ENCODE data around the gene ANAPC7. TPM values are rescaled to one million over a fixed set of nuclear protein-coding genes. Genes with fewer than 3 reads are reported as not detected.
"Not testable (repeated sequence)": the region's sequence is repeated elsewhere in the genome, so short reads cannot be mapped to it uniquely, and the experiment has no call there.

Gene ANAPC7
- total RNA-seq, 2 donors from 2014 or later = 41.7 to 78.3 TPM

- not testable (repeated sequence) for H3K4me3 Mint-ChIP-seq; ATAC-seq (replicated peaks); H3K36me3 Mint-ChIP-seq (ENCODE audit: low read depth); H3K27me3 Mint-ChIP-seq; H3K9me3 Mint-ChIP-seq; H3K27ac Mint-ChIP-seq; H3K4me1 Mint-ChIP-seq
These were observed 6.6 kb upstream of the ANAPC7 start for GRCh38 chr12:110410086-110410485.

GRCh38 chr12:110405126-110405662, 1.7 kb upstream of the ANAPC7 start:
- not testable (repeated sequence) for H3K27me3 Mint-ChIP-seq; H3K9me3 Mint-ChIP-seq; H3K4me3 Mint-ChIP-seq; H3K27ac Mint-ChIP-seq; ATAC-seq (replicated peaks); H3K4me1 Mint-ChIP-seq
- H3K36me3 Mint-ChIP-seq (ENCODE audit: low read depth) = peaks cover 28% of the 10 kb centered on the region

GRCh38 chr12:110403976-110404682, 621 bp upstream of the ANAPC7 start:
- Mint-ChIP-seq H3K4me3 (peak overlapping the region; percentile 99), H3K9me3 (no peaks in the 10 kb centered on the region), H3K36me3 (ENCODE audit: low read depth) (peaks cover 37% of the 10 kb centered on the region), H3K4me1 (peaks cover 9% of the 10 kb centered on the region), H3K27ac (no peak overlapping the region), H3K27me3 (no peaks in the 10 kb centered on the region)
- peak; percentile 70 for ATAC-seq (replicated peaks)

GRCh38 chr12:110382683-110383082, 20.8 kb downstream of the ANAPC7 start:
- ATAC-seq (replicated peaks) = peak; percentile 68
- peak overlapping the region; percentile 66 for H3K27ac Mint-ChIP-seq
- peaks cover 95% of the 10 kb centered on the region for H3K36me3 Mint-ChIP-seq (ENCODE audit: low read depth)
- H3K4me1 Mint-ChIP-seq = peaks cover 16% of the 10 kb centered on the region
- no peaks in the 10 kb centered on the region for H3K9me3 Mint-ChIP-seq
- H3K4me3 Mint-ChIP-seq = no peak overlapping the region
- H3K27me3 Mint-ChIP-seq = no peaks in the 10 kb centered on the region

- no peak overlapping the region for H3K4me3 Mint-ChIP-seq
- H3K4me1 Mint-ChIP-seq = peaks cover 7% of the 10 kb centered on the region
- no peak for ATAC-seq (replicated peaks)
- no peaks in the 10 kb centered on the region for H3K9me3 Mint-ChIP-seq
- no peak overlapping the region for H3K27ac Mint-ChIP-seq
- H3K27me3 Mint-ChIP-seq = no peaks in the 10 kb centered on the region
- H3K36me3 Mint-ChIP-seq (ENCODE audit: low read depth) = peaks cover 95% of the 10 kb centered on the region
These were observed 23.9 kb downstream of the ANAPC7 start for GRCh38 chr12:110379631-110380030.

DNA sequence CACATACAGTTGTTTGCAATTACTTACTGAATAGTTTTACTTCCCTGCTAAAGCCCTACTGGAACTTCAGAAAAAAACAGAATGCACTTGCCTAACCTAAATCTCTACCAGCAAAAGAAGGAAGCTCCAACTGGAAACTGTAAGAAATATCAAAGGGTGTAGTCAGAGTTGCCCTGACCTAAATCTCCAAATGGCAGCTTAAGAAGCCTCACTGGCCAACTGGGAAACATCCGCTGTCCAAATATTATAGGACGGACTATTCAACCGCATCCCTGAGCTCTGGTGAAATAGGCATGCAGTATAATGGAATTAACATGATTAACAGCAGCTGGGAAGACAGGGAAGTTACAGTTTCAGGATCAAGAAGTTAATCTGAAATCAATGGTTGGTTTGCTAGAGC, 24.3 kb downstream of the ANAPC7 start:
- Mint-ChIP-seq H3K9me3 (no peaks in the 10 kb centered on the region), H3K4me1 (peaks cover 5% of the 10 kb centered on the region), H3K36me3 (ENCODE audit: low read depth) (peaks cover 95% of the 10 kb centered on the region), H3K27ac (no peak overlapping the region), H3K4me3 (no peak overlapping the region), H3K27me3 (no peaks in the 10 kb centered on the region)
- ATAC-seq (replicated peaks) = no peak

DNA sequence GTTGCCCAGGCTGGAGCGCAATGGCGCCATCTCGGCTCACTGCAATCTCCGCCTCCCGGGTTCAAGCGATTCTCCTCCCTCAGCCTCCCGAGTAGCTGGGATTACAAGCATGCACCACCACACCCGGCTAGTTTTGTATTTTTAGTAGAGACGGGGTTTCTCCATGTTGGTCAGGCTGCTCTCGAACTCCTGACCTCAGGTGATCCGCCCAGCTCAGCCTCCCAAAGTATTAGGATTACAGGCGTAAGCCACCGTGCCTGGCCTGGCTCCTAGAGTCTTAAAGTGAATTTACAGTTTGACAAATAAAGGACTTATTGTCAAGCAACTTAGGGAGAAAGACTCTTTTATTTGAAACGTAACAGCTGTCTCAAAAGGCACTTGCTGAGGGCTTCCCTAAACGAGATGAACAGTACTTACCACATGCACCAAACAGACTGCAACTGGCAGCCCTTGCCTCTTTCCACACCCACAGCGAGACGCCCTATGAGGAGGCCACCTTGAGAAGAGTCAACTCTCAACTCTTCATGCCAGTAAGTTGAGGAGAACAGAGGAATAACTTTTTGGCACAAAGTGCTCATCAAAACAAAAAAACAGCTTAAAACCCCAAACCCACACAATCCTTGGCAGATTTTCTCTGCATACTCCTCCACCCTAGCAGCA, 25.2 kb downstream of the ANAPC7 start:
- H3K9me3 Mint-ChIP-seq; H3K4me3 Mint-ChIP-seq; H3K27me3 Mint-ChIP-seq; H3K27ac Mint-ChIP-seq; H3K4me1 Mint-ChIP-seq; ATAC-seq (replicated peaks): not testable (repeated sequence)
- peaks cover 100% of the 10 kb centered on the region for H3K36me3 Mint-ChIP-seq (ENCODE audit: low read depth)

GRCh38 chr12:110373962-110374611, 29.4 kb downstream of the ANAPC7 start:
- Mint-ChIP-seq H3K4me1 (no peaks in the 10 kb centered on the region), H3K27me3 (no peaks in the 10 kb centered on the region), H3K4me3 (no peak overlapping the region), H3K27ac (no peak overlapping the region), H3K36me3 (ENCODE audit: low read depth) (peaks cover 74% of the 10 kb centered on the region), H3K9me3 (no peaks in the 10 kb centered on the region)
- no peak for ATAC-seq (replicated peaks)

- Mint-ChIP-seq H3K4me3 (no peak overlapping the region), H3K27ac (no peak overlapping the region), H3K9me3 (no peaks in the 10 kb centered on the region), H3K36me3 (ENCODE audit: low read depth) (peaks cover 67% of the 10 kb centered on the region), H3K27me3 (no peaks in the 10 kb centered on the region), H3K4me1 (no peaks in the 10 kb centered on the region)
- ATAC-seq (replicated peaks) = no peak
These were observed 30.1 kb downstream of the ANAPC7 start for GRCh38 chr12:110373425-110373824.

DNA sequence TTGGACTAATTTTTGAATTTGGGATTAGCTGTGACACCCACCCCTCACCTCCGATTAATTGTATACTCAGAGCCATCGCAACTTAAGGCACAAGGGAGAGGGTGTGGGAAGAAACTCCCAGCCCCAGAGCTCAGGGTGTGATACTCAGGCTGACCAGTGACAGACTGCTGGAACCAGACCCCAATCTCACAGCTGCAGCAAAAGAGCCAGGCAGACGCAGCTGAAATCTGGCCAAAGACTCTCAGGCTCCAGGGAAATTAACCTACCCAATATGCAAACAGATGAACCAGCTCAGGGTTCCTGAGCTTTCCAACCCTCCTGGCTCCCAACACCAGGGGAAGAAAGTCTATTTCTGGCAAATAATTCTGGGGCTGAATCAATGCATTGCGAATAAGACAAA, 30.5 kb downstream of the ANAPC7 start:
- no peak overlapping the region for H3K4me3 Mint-ChIP-seq
- H3K27me3 Mint-ChIP-seq = no peaks in the 10 kb centered on the region
- H3K9me3 Mint-ChIP-seq = no peaks in the 10 kb centered on the region
- no peaks in the 10 kb centered on the region for H3K4me1 Mint-ChIP-seq
- ATAC-seq (replicated peaks) = no peak
- H3K27ac Mint-ChIP-seq = no peak overlapping the region
- peaks cover 63% of the 10 kb centered on the region for H3K36me3 Mint-ChIP-seq (ENCODE audit: low read depth)

DNA sequence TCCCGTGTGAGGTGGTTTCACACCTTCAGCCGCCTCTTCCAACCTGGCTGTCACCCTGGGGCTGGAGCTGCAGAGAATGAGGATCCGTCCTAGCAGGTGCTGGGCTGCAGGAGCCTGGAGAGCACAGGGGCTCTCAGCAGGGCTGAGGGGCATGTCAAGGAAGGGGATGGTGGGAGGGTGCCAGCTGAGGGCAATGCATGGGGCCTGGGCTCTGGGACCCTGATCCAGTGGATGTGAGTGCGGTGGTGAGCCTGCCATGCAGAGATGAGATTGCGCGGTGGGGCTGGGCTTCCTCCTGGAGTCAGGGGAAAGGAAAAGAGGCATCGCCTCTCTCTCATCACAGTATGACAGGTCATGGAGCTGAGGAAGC, 31.5 kb downstream of the ANAPC7 start:
- no peak for ATAC-seq (replicated peaks)
- H3K27ac Mint-ChIP-seq = no peak overlapping the region

GRCh38 chr12:110371408-110372055, 32.0 kb downstream of the ANAPC7 start:
- H3K36me3 Mint-ChIP-seq (ENCODE audit: low read depth) = peaks cover 48% of the 10 kb centered on the region
- H3K4me1 Mint-ChIP-seq = no peaks in the 10 kb centered on the region
- H3K9me3 Mint-ChIP-seq = no peaks in the 10 kb centered on the region
- no peak for ATAC-seq (replicated peaks)
- no peak overlapping the region for H3K27ac Mint-ChIP-seq
- H3K4me3 Mint-ChIP-seq = no peak overlapping the region
- no peaks in the 10 kb centered on the region for H3K27me3 Mint-ChIP-seq

More for the DNA sequence above, 31.5 kb downstream of the ANAPC7 start:
- H3K9me3 Mint-ChIP-seq = no peaks in the 10 kb centered on the region
- H3K36me3 Mint-ChIP-seq (ENCODE audit: low read depth) = peaks cover 53% of the 10 kb centered on the region
- no peaks in the 10 kb centered on the region for H3K27me3 Mint-ChIP-seq
- no peaks in the 10 kb centered on the region for H3K4me1 Mint-ChIP-seq
- no peak overlapping the region for H3K4me3 Mint-ChIP-seq

GRCh38 chr12:110370732-110371231, 32.7 kb downstream of the ANAPC7 start:
- ATAC-seq (replicated peaks) = no peak
- Mint-ChIP-seq H3K27me3 (no peaks in the 10 kb centered on the region), H3K27ac (no peak overlapping the region), H3K4me3 (no peak overlapping the region), H3K36me3 (ENCODE audit: low read depth) (peaks cover 41% of the 10 kb centered on the region), H3K4me1 (no peaks in the 10 kb centered on the region), H3K9me3 (no peaks in the 10 kb centered on the region)

DNA sequence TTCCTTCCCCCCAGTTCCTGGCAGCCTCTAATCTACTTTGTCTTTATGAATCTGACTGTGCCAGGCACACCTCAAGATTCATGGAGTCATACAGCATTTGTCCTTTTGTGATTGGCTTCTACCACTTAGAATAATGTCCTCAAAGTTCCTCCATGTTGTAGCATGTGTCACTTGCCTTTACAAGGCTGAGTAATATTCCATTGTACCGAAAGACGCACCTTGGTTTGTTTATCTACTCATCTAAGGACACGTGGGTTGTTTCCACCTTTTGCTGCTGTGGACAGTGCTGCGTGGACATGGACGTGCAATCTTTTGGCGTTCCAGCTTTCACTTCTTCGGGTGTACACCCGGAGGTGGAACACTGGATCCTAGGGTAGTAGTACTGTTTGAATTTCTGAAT, 33.5 kb downstream of the ANAPC7 start:
- Mint-ChIP-seq H3K27ac (peak overlapping the region; percentile 20), H3K9me3 (no peaks in the 10 kb centered on the region), H3K4me3 (no peak overlapping the region), H3K36me3 (ENCODE audit: low read depth) (peaks cover 33% of the 10 kb centered on the region), H3K27me3 (no peaks in the 10 kb centered on the region), H3K4me1 (no peaks in the 10 kb centered on the region)
- no peak for ATAC-seq (replicated peaks)

Data from activated T-helper 17 cell treated with anti-CD3 and anti-CD28 coated beads, Interleukin-2, amount 50 U/mL, for 72 hours (primary cell).